Activated B cell treated with CpG ODN at 0.5 μM for 24 hours (primary cell): ENCODE measurements around the gene SEC16B. TPM values are rescaled to one million over a fixed set of nuclear protein-coding genes. Genes with fewer than 3 reads are reported as not detected.

Experiments
- ATAC-seq: fragments of 200-7000 bp; cut with Tn5 transposase; one replicate; pipeline ENCODE4 v1.10.0; 2021; ENCODE audit warnings: low read depth, mild to moderate bottlenecking, moderate library complexity
- CTCF ChIA-PET: fragments of 350-600 bp; sonication (Branson Sonifier 250); formaldehyde crosslinking; loops from one replicate; lab custom pipeline; 2021; ENCODE audit warnings: antibody characterized with exemption; lab: Charles Lee
- POLR2A ChIA-PET: fragments of 350-600 bp; sonication (Branson Sonifier 250); formaldehyde crosslinking; loops from one replicate; lab custom pipeline; 2021; ENCODE audit warnings: antibody characterized with exemption; lab: Charles Lee
- DNase-seq: peaks from one replicate; pipeline ENCODE4 v3.0.0; 2022
- H3K27ac Mint-ChIP-seq: one replicate; pipeline ENCODE4 v1.8.0; 2020; ENCODE audit warnings: mixed read lengths
- H3K27me3 Mint-ChIP-seq: one replicate; pipeline ENCODE4 v1.8.0; 2021; ENCODE audit warnings: mixed read lengths
- H3K36me3 Mint-ChIP-seq: one replicate; pipeline ENCODE4 v1.8.0; 2021; ENCODE audit warnings: low read depth, mixed read lengths
- H3K4me1 Mint-ChIP-seq: one replicate; pipeline ENCODE4 v1.8.0; 2021; ENCODE audit warnings: mixed read lengths
- H3K4me3 Mint-ChIP-seq: one replicate; pipeline ENCODE4 v1.8.0; 2020; ENCODE audit warnings: mild to moderate bottlenecking, mixed read lengths
- H3K9me3 Mint-ChIP-seq: one replicate; pipeline ENCODE4 v1.8.0; 2020; ENCODE audit warnings: mixed read lengths
- intact Hi-C: fragments of 100-400 bp; cut with micrococcal nuclease; formaldehyde crosslinking; loops from one replicate; pipeline ENCODE4 v1.15.1; 2024
- total RNA-seq: library from RNA; stranded (reverse); gene quantifications from 2 replicates; pipeline ENCODE4 v1.2.3, GENCODE V29; 2022
- TF ChIP-seq, protein P1 (sequence below): fragments of 200-600 bp; IDR thresholded peaks from one replicate; pipeline ENCODE4 v1.8.0; 2022; ENCODE audit warnings: antibody characterized with exemption, mild to moderate bottlenecking

SEC16B gene
- total RNA-seq, 1 donor from 2014 or later = not detected

DNA sequence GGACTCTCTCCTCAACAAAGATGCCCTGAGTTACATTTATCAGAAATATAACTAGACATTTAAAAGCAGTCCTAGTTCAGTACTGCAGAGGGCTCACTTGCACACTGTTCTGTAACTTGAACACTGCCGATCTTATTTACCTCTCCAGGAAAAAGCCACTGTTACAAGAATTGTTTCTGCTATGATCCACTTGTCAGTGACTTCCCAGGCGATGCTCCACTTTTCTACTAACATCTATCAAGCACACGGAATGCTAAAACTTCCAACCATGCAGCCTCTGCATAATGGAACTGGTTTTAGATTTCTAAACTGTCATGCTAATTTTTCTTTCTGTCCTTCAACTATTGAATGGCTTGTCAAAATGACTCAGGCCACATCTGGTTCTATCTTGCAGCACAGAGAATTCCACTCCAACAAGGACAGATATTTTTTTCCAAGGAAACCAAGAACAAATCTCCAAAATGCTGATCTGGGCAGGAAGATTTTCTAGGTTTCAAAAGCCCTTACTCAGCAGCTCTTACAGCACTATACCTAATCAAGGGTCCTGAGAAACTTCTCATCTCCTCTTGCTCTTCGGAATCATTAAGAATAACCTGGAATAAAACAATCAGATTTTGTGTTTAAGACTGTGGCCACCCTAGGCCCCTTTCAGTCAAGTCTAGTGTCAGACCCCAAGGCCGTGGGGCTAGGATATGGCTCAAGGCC is 9.9 kb downstream of the SEC16B start:
- H3K4me1 Mint-ChIP-seq = no peaks in the 10 kb centered on the region
- intact Hi-C loops = no loop called here
- CTCF ChIA-PET = no interaction called here
- TF ChIP-seq, protein P1, sequence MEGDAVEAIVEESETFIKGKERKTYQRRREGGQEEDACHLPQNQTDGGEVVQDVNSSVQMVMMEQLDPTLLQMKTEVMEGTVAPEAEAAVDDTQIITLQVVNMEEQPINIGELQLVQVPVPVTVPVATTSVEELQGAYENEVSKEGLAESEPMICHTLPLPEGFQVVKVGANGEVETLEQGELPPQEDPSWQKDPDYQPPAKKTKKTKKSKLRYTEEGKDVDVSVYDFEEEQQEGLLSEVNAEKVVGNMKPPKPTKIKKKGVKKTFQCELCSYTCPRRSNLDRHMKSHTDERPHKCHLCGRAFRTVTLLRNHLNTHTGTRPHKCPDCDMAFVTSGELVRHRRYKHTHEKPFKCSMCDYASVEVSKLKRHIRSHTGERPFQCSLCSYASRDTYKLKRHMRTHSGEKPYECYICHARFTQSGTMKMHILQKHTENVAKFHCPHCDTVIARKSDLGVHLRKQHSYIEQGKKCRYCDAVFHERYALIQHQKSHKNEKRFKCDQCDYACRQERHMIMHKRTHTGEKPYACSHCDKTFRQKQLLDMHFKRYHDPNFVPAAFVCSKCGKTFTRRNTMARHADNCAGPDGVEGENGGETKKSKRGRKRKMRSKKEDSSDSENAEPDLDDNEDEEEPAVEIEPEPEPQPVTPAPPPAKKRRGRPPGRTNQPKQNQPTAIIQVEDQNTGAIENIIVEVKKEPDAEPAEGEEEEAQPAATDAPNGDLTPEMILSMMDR = no peak
- no peak for DNase-seq
- H3K27ac Mint-ChIP-seq = no peak overlapping the region
- H3K36me3 Mint-ChIP-seq = no peaks in the 10 kb centered on the region
- H3K4me3 Mint-ChIP-seq = no peak overlapping the region
- H3K27me3 Mint-ChIP-seq = no peaks in the 10 kb centered on the region
- POLR2A ChIA-PET = no interaction called here
- no peaks in the 10 kb centered on the region for H3K9me3 Mint-ChIP-seq
- ATAC-seq = no peak

DNA sequence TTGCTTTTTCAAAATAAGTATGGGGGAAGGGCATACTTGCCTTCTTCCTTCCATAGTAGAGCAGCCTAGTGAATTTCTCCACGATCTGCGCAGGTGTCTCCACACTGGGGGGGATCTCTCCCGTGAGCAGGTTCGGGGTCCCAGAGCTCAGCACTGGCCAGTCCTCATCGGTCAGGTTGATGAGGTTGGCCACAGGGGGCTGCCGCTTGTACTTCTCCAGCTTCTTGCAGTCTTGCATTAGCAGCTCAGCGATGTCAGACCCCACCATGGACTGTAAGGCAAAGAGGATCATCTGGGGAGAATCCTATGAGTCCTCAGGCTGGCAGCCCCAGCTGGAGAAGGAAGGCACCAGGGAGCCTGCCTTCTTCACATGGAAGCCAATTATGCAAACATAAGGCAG is 11.8 kb downstream of the SEC16B start:
- TF ChIP-seq, protein P1 = no peak
- Mint-ChIP-seq H3K4me3 (no peak overlapping the region), H3K27me3 (no peaks in the 10 kb centered on the region), H3K9me3 (no peaks in the 10 kb centered on the region), H3K36me3 (no peaks in the 10 kb centered on the region), H3K4me1 (no peaks in the 10 kb centered on the region), H3K27ac (no peak overlapping the region)
- intact Hi-C loops = no loop called here
- ATAC-seq (no peak), DNase-seq (no peak)
- POLR2A ChIA-PET = no interaction called here
- CTCF ChIA-PET = no interaction called here

DNA sequence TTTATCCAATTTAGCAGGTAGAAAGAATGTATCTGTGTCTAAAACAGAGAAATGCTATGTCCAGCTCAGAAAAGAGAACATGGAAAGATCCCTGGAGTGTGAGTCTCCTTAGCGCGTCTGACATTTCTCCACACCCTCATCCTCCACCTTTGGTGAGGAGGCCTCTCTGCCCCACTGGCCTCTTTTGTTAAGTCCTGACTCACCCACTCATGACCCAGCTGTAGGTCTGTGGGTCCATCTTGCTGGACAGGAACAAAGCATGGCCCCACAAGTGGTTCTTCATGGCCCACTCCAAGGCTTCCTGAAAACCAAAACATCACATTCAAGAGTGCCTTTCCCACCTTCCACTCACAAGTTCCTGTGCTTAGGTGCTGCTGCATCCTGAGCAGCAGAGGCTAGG is 15.8 kb downstream of the SEC16B start:
- ChIA-PET POLR2A (no interaction called here), CTCF (no interaction called here)

DNA sequence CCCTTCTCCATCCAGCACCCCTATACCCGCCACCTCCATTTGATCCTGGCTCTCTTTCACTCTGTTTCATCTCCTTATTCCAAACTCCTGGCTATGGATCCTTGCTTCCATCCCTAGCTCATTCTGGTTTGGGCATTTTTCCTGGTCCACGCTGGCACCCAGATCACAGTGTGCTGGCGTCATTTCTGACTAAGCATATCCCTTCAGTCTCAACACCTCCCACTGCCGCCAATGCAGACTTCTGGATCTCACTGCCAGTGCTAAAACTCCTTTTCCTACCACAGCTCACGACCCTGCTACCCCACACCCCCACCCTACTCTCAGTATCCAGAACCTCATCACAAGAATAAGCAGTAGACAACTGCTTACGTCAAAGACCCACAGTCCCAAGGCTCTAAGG is 16.3 kb downstream of the SEC16B start:
- DNase-seq = no peak
- H3K4me1 Mint-ChIP-seq = no peaks in the 10 kb centered on the region
- ATAC-seq = no peak
- intact Hi-C loops = loop anchor here (2.0 kb wide), 1 partner anchor 55 kb away; no protein-coding TSS in a partner anchor
- TF ChIP-seq, protein P1 = no peak
- no peak overlapping the region for H3K27ac Mint-ChIP-seq
- H3K9me3 Mint-ChIP-seq = no peaks in the 10 kb centered on the region
- CTCF ChIA-PET = no interaction called here
- H3K27me3 Mint-ChIP-seq = peaks cover 8% of the 10 kb centered on the region
- no peak overlapping the region for H3K4me3 Mint-ChIP-seq
- POLR2A ChIA-PET = no interaction called here
- no peaks in the 10 kb centered on the region for H3K36me3 Mint-ChIP-seq

More for the DNA sequence above, 15.8 kb downstream of the SEC16B start:
- peaks cover 8% of the 10 kb centered on the region for H3K27me3 Mint-ChIP-seq
- H3K4me1 Mint-ChIP-seq = no peaks in the 10 kb centered on the region
- no peak overlapping the region for H3K27ac Mint-ChIP-seq
- TF ChIP-seq, protein P1 = no peak
- H3K4me3 Mint-ChIP-seq = no peak overlapping the region
- no peaks in the 10 kb centered on the region for H3K9me3 Mint-ChIP-seq
- intact Hi-C loops = no loop called here
- ATAC-seq = no peak
- no peak for DNase-seq
- no peaks in the 10 kb centered on the region for H3K36me3 Mint-ChIP-seq

DNA sequence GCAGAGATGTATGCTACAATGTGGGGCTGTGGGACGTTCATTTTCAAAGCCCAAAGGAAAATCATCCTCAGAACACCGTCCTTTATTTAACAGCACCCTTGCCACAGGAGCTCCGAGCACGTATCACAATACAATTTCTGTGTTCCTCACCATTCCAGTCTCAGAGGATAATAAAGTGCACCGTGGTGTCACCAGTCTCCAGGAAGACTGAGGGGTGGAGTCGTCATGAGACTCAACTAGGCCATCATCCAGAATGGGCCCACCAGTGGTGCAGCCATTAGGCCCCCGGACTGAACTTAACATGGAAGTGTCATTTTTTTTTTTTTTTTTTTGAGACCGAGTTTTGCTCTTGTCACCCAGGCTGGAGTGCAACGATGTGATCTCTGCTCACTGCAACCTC is 17.2 kb downstream of the SEC16B start:
- TF ChIP-seq, protein P1 = no peak
- Mint-ChIP-seq H3K9me3 (no peaks in the 10 kb centered on the region), H3K27me3 (peaks cover 12% of the 10 kb centered on the region), H3K4me1 (no peaks in the 10 kb centered on the region), H3K36me3 (no peaks in the 10 kb centered on the region), H3K27ac (no peak overlapping the region), H3K4me3 (no peak overlapping the region)
- ChIA-PET POLR2A (no interaction called here), CTCF (no interaction called here)
- no peak for ATAC-seq
- no peak for DNase-seq
- intact Hi-C loops = loop anchor here (2.0 kb wide), 1 partner anchor 54 kb away; no protein-coding TSS in a partner anchor
